PC-9 (cell line): ENCODE results near the gene C5orf15. TPM values are rescaled to one million over a fixed set of nuclear protein-coding genes. Genes with fewer than 3 reads are reported as not detected.

Experiments used
- BruUV-seq: library from RNA; stranded (reverse); fragments of 400-500 nt; replicated peaks from 2 replicates; lab custom pipeline; 2021; lab: Mats Ljungman, UMichigan
- CTCF ChIA-PET: fragments of 300-600 bp; sonication (Branson Sonifier 250); formaldehyde crosslinking; loops from one replicate; lab custom pipeline; 2022; ENCODE audit warnings: antibody characterized with exemption; lab: Charles Lee
- POLR2A ChIA-PET: fragments of 300-600 bp; sonication (Branson Sonifier 250); formaldehyde crosslinking; loops from one replicate; lab custom pipeline; 2022; ENCODE audit warnings: antibody characterized with exemption; ENCODE audit not compliant: unreplicated experiment; lab: Charles Lee
- DNase-seq, 2 experiments: peaks; one replicate each; pipeline versions ENCODE4 v3.0.0 to v3.0.0-alpha.2; 2015 to 2022; ENCODE audit warnings: mixed read lengths in 1 of 2
- H2AFZ ChIP-seq: fragments of 200-600 bp; sonication (generic); 2 replicates; pipeline ENCODE4 v1.8.1; 2017; ENCODE audit warnings: antibody characterized with exemption
- H3F3A ChIP-seq: fragments of 200-600 bp; sonication (generic); 2 replicates; pipeline ENCODE4 v1.8.1; 2017; ENCODE audit warnings: antibody characterized with exemption, mild to moderate bottlenecking, low read depth; ENCODE audit not compliant: insufficient read depth
- H3K27ac ChIP-seq: fragments of 200-600 bp; sonication (generic); 2 replicates; pipeline ENCODE4 v1.6.1; 2016; ENCODE audit warnings: mixed run types
- H3K27me3 ChIP-seq: fragments of 200-600 bp; sonication (generic); 2 replicates; pipeline ENCODE4 v1.6.1; 2016; ENCODE audit warnings: low read depth, mixed run types; ENCODE audit not compliant: insufficient read depth
- H3K36me3 ChIP-seq: fragments of 200-600 bp; sonication (generic); 2 replicates; pipeline ENCODE4 v1.6.1; 2016; ENCODE audit warnings: low read depth, mixed run types
- H3K4me1 ChIP-seq: fragments of 200-600 bp; sonication (generic); replicated peaks from 2 replicates; pipeline ENCODE4 v1.6.1; 2016; ENCODE audit warnings: mixed run types; ENCODE audit not compliant: insufficient read depth
- H3K4me2 ChIP-seq: fragments of 200-600 bp; sonication (generic); 2 replicates; pipeline ENCODE4 v1.6.1; 2017; ENCODE audit warnings: mixed run types
- H3K4me3 ChIP-seq: fragments of 200-600 bp; sonication (generic); 2 replicates; pipeline ENCODE4 v1.6.1; 2016; ENCODE audit warnings: mixed run types
- H3K79me2 ChIP-seq: fragments of 200-600 bp; sonication (generic); 2 replicates; pipeline ENCODE4 v1.6.1; 2017; ENCODE audit warnings: low read depth, mixed run types
- H3K9me2 ChIP-seq: fragments of 200-600 bp; sonication (generic); 2 replicates; pipeline ENCODE4 v1.8.1; 2017; ENCODE audit warnings: mild to moderate bottlenecking; ENCODE audit not compliant: insufficient read depth
- H3K9me3 ChIP-seq: fragments of 200-600 bp; sonication (generic); 2 replicates; pipeline ENCODE4 v1.8.1; 2016; ENCODE audit warnings: low read depth; ENCODE audit not compliant: insufficient read depth
- H4K20me1 ChIP-seq: fragments of 200-600 bp; sonication (generic); 2 replicates; pipeline ENCODE4 v1.8.1; 2017; ENCODE audit not compliant: insufficient read depth
- CTCF ChIP-seq: fragments of 200-600 bp; sonication (generic); conservative IDR thresholded peaks from 2 replicates; pipeline ENCODE4 v1.6.1; 2017; ENCODE audit warnings: mixed run types, antibody characterized with exemption, mild to moderate bottlenecking, moderate library complexity
- EZH2 ChIP-seq: fragments of 200-600 bp; sonication (generic); IDR thresholded peaks from 2 replicates; pipeline ENCODE4 v1.8.0; 2017; ENCODE audit warnings: antibody characterized with exemption, low read depth
- intact Hi-C: fragments of 100-400 bp; cut with micrococcal nuclease; formaldehyde crosslinking; loops from one replicate; pipeline ENCODE4 v1.10.0; 2022; ENCODE audit not compliant: unreplicated experiment
- total RNA-seq: library from RNA; stranded (reverse); gene quantifications from 2 replicates; pipeline ENCODE4 v1.2.3, GENCODE V29; 2021

C5orf15 gene
- total RNA-seq, 1 experiment from 2014 or later = 45.0 TPM

GRCh38 chr5:133934822-133935666, 33.4 kb downstream of the C5orf15 start:
- Histone ChIP-seq H3K4me2 (no peak overlapping the region), H3K79me2 (no peaks in the 10 kb centered on the region), H4K20me1 (no peaks in the 10 kb centered on the region), H3F3A (peaks cover 32% of the 10 kb centered on the region), H3K9me3 (no peaks in the 10 kb centered on the region; the same call in 1 of the 2 replicates), H3K27ac (no peak overlapping the region), H3K4me3 (no peak overlapping the region), H3K9me2 (no peaks in the 10 kb centered on the region), H3K36me3 (no peaks in the 10 kb centered on the region), H3K4me1 (peaks cover 41% of the 10 kb centered on the region), H2AFZ (no peak overlapping the region), H3K27me3 (no peaks in the 10 kb centered on the region)
- BruUV-seq = no TSS peak
- TF ChIP-seq CTCF (no peak), EZH2 (no peak)
- intact Hi-C loops = no loop called here
- ChIA-PET POLR2A (no interaction called here), CTCF (no interaction called here)
- DNase-seq = no peak

GRCh38 chr5:133934311-133934710, 34.1 kb downstream of the C5orf15 start:
- H3K4me2 ChIP-seq = no peak overlapping the region
- intact Hi-C loops = no loop called here
- no peak overlapping the region for H3K27ac ChIP-seq
- no peaks in the 10 kb centered on the region for H3K9me2 ChIP-seq
- peaks cover 25% of the 10 kb centered on the region for H3F3A ChIP-seq
- ChIA-PET CTCF (no interaction called here), POLR2A (no interaction called here)
- H4K20me1 ChIP-seq = no peaks in the 10 kb centered on the region
- no peaks in the 10 kb centered on the region for H3K36me3 ChIP-seq
- BruUV-seq = no TSS peak
- DNase-seq = no peak
- H3K79me2 ChIP-seq = no peaks in the 10 kb centered on the region
- H3K9me3 ChIP-seq = no peaks in the 10 kb centered on the region
- H2AFZ ChIP-seq = no peak overlapping the region
- peaks cover 34% of the 10 kb centered on the region for H3K4me1 ChIP-seq
- no peaks in the 10 kb centered on the region for H3K27me3 ChIP-seq
- no peak for TF ChIP-seq EZH2
- no peak for TF ChIP-seq CTCF
- no peak overlapping the region for H3K4me3 ChIP-seq

GRCh38 chr5:133933670-133934295, 34.6 kb downstream of the C5orf15 start:
- Histone ChIP-seq H3K9me2 (no peaks in the 10 kb centered on the region), H3K79me2 (no peaks in the 10 kb centered on the region), H3K36me3 (no peaks in the 10 kb centered on the region), H2AFZ (no peak overlapping the region), H3K4me3 (no peak overlapping the region), H3F3A (peaks cover 22% of the 10 kb centered on the region), H3K4me2 (no peak overlapping the region), H3K27ac (no peak overlapping the region), H3K4me1 (peaks cover 31% of the 10 kb centered on the region), H4K20me1 (no peaks in the 10 kb centered on the region), H3K27me3 (no peaks in the 10 kb centered on the region), H3K9me3 (no peaks in the 10 kb centered on the region)
- DNase-seq = no peak
- no peak for TF ChIP-seq CTCF
- no peak for TF ChIP-seq EZH2
- intact Hi-C loops = no loop called here
- POLR2A ChIA-PET = no interaction called here
- BruUV-seq = no TSS peak
- CTCF ChIA-PET = no interaction called here
